Activated CD8-positive, alpha-beta memory T cell treated with anti-CD3 and anti-CD28 coated beads for 4 hours (primary cell): ENCODE measurements around the gene FUT3.
A peak's percentile ranks its signal among the peaks of the same experiment; 100 is the strongest.

ENCODE experiments used
- DNase-seq, 2 donors: peaks; one replicate each; pipeline ENCODE4 v3.0.0-alpha.2; 2020; ENCODE audit warnings: low read depth in 2 of 2

Gene FUT3

DNA sequence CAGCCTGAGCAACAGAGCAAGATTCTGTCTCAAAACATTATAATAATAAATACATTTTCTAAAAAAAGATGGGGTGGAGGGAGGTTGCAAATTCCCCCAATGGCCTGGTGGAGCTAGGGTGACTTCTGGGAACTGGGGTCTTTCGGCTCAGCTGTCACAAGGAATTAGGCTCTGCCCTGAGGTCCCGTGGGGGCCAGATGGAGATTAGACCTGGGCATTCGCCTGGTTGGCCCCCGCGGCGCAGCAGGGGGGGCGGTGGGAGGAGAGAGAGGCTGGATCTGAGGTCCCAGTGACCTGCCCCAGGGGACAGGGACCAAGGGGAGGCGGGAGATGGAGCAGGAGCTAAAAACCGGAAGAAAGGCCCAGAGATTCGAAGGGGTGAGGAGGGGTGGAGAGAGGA is 26.5 kb downstream of the FUT3 start:
- DNase-seq = no peak

DNA sequence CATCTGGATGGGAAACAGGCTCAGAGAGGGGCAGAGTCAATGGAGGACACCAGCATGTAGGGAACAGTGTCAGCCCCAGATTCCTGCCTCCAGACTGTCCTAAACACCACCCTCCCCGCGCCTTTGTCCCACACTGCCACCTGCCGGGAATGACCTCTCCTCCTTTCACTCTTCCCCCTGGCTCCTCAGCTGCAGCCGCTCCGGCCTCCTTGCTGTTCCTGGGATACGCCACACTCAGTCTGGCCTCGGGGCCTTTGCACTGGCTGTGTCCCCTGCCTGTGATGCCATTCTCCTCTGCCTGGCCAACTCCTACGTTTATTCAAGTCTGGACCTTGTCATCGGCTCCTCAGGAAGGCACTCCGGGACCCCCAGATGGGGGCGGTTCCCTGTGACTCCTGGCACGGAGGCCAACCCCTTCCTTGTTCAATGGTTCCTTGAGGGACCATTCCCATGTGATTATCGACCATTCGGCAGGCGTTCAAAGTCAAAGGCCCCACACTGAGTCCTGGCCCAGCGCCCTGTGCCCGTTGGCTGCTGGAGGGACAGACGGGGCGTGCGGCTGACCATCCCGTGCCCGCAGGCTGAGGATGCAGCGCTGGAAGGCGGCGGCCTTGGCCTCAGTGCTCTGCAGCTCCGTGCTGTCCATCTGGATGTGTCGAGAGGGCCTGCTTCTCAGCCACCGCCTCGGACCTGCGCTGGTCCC is 27.5 kb downstream of the FUT3 start:
- no peak for DNase-seq

DNA sequence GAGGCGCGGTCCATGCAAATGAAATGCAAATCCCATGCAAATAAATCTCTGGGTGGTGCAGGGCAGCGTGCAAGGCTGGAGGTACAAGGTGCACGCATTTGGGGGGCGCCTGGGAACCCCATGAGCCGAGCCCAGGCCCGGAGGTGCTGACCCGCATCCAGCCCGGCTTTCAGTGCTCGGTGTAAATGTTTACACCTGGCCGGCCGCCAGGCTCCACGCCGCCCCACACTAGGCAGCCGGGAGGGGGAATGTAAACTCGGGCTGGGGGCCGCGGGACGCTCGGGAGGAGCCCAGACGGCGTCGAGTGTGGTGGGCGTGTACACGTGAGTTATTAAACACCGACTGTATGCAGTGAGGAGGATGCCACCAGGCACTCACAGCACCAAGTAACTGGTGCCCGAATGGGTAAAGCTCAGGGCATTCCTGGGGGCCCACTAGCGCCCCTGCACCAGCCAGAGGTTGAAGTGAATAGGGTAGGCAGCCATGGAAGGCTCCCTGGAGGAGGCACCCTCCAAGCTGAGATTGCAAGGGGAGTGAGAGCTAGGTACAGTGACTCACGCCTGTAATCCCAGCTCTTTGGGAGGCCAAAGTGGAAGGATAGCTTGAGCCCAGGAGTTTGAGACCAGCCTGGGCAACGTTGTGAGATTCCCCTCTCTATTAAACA is 28.9 kb downstream of the FUT3 start:
- no peak for DNase-seq

DNA sequence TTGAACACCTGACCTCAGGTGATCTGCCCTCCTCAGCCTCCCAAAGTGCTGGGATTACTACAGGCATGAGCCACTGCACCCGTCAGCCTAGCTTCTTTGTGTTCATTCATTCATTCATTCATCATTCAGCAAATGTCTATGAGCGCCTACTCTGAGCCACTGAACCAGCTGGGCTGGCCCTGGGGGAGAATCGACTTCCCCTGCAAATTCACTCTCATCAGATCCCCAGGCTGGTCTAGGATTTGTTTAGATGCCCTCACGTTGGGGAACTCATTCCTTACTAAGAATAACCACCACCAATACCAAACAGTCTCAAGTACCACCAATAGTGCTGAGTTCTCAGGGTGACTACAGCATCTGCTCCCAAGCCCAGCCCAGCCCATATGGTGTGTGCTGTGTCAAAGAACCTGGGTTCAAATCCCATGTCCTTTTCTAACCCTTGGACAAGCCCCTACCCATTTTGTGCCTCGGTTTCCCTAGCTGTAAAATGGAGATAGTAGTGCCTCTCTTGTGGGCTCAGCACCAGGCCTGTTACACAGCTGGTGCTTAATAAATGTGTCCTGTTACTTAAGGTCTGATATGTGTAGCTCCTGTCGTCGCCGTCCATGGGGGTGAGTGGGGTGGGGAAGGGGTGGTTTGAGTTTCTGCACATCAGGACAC is 29.6 kb downstream of the FUT3 start:
- no peak for DNase-seq

DNA sequence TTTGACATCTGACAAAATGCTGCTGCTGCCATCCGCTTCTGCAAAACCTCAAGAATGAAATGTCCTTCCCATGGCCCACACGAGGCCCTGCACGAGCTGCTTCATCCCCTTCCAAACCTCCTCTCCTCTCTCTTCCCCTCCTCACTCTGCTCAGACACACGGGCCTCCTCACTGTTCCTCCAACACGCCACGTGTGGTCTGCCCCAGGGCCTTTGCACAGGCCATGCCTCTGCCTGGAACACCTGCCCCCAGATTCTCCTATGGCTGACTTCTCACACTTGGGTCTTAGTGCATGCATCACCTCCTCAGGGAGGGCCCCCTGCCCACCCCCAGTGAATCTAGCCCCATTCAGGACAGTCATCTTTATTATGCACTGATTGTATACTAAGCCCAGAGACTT is 30.5 kb downstream of the FUT3 start:
- DNase-seq = no peak

DNA sequence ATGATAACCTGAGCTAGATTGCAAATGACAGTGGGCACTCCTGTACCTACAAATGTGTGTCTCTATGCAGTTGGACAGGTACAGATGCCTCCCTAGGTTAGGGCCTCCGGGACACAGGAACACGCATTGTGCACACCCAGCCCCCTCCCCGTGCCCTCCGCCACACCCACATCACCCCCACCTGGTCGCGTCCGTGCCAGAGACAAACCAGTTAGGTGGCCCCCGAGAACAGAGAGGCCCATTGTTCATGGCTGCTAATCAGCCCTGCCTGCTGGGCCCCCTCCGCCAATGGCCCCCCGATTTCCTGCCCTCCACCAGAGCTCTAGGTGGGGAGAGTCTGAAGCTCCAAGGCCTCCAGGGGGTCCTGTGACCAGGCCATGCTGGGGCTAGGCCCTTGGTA is 32.7 kb downstream of the FUT3 start:
- no peak for DNase-seq

DNA sequence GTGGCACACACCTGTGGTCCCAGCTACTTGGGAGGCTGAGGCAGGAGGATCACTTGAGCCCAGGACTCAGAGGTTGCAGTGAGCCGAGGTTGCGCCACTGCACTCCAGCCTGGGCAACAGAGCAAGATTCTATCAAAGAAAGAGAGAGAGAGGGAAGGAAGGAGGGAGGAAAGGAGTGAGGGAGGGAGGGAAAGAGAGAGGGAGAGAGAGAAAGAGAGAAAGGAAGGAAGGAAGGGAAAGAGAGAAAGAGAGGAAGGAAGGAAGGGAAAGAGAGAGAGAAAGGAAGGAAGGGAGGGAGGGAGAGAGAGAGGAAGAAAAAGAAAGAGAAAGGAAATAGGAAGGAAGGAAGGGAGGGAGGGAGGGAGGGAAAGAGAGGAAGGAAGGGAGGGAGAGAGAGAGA is 34.0 kb downstream of the FUT3 start:
- no peak for DNase-seq

DNA sequence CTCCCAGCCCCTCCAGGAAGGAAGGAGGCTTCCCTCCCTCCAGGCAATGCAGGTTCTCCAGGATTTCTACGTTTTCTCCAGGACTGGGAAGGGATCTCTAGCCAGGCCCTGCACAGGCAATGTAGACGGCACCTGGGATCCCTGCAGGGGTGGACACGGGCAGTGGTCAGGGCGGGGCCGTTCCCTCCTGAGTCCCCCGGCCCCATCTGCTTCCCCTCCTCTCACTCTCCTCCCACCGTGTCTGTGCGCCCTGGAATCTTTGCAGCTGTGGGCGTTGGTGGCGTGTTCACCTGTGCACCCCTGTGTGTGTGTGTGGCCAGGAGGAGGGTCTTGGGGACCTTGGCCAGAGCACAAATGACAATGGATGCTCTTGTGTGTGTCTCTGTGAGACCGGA is 36.4 kb downstream of the FUT3 start:
- no peak for DNase-seq

DNA sequence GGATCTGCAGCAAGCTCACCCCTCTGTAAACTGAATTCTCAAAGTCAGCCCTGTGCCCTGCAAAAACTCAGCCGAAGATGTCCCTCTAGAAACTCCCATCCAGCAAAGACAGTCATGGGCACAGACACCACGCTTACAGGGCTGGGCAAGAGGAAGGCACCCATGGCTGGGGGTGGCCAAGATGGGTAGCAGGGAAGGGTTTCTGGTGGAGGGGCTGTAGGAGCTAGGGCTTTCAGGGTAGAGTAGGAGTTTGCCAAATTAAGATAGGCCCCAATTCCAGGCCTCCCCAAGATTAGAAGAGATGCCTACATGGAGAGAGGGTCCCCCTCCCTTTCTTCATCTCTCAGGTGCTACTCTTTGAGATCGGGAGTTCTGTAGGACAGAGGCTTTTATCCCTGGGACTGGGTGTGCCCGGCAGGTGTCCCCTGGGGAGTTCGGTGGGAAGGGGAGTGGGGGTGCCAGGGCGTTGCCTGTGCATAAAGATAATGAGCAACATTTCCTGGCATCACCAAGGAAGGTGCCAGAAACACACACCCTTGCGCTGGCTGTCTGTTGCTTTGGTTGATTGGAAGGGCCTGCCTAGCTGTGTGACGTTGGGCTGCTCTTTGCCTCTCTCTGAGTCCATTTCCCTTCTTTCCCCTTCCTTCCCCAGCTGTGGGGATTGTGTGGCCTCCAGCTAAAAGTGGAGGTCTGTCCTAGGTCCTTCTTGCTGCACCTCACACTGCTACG is 37.0 kb downstream of the FUT3 start:
- DNase-seq = no peak

DNA sequence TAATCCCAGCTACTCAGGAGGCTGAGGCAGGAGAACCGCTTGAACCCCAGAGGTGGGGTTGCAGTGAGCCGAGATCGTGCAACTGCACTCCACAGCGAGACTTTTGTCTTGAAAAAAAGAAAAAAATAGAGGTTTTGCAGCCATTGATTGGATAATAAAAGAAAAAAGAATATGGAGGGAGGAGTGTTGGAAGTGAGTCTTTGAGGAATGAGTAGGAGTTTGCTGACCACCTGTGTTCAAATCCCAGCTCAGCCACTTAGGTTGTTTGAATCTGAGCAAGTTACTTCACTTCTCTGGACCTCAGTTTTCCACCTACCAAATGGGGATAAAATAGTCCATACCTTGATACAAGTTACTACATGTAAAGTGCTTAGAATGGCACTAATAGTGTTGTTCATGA is 40.1 kb downstream of the FUT3 start:
- no peak for DNase-seq

DNA sequence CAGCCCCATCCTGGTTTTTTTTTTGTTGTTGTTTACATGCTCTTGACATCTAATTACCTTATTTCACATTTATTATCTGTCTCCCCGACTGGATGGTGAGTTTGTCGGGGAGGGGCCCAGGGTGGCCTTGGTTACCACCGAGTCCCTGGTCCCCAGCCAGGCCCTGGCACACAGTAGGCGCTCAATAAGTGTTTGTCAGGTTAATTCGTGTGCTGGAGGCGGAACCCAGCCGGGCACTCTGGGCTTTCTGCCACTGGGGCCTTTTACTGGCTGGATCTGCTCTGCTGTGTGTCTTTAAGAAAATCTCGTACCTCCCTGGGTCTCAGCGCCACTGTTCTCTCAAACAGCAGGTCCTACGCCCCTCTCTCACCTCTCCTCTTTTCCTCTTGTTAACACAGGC is 41.8 kb downstream of the FUT3 start:
- no peak for DNase-seq

DNA sequence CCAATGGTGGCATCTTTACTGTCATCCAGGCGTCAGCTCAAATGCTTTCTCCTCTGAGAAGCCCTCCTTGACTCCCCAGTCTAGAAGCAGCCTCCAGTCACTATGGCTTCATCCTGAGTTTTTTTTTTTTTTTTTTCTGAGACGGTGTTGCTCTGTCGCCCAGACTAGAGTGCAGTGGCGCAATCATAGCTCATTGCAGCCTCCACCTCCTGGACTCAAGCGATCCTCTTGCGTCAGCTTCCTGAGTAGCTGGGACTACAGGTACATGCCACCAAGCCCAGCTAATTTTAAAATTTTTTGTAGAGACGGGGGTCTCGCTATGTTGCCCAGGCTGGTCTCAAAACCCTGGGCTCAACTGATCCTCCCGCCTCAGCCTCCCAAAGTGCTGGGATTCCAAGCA is 42.2 kb downstream of the FUT3 start:
- DNase-seq = no peak

DNA sequence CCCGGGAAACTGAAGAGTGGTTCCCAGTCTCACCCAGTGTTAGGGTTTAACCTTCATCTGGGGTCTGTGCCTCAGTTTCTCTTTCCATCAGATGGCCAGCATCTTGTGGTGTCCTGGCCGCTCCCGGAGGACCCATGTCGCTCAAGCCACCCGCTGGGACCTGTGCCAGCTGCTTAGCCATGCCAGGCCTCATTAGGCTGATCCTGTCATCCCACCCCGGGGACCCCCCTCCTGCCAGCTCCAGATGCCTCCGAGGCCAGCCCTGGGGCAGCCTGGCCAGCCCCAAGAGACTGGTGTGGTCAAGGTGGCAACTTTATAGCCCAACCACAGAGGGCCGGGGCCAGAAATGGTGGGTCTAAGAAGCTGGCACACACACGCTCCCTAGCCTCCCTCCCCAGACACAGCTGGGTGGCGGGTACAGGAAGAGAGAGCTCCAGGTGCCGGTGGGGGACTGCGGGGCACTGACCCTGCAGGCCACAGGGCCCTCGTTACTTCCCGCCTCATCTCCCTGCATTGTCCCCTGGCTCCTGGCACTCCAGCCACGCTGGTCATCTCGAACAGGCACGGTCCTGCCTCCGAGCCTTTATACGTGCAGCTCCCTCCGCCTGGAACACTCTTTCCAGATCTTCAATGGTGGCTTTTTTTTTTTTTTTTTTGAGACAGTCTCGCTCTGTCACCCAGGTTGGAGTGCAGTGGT is 43.0 kb downstream of the FUT3 start:
- no peak for DNase-seq

DNA sequence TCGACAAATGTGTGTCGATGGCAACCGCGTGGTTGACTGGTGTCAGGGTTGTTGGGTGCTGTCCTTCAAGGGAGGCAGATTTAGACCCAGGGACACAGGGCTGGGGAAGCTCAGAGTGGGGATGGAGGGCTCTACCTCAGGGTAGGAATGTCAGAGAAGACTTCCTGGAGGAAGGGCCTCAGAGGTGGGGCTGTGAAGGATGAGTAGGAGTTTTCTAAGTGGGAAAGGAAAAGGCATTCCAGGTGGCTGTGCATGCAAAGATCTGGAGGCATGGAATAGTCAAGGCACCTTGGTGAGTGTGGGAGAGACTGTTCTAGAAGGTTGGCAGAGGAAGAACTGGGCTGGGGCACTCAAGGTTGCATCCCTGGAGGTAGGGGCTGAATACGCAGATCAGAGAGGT is 44.3 kb downstream of the FUT3 start:
- DNase-seq = no peak

DNA sequence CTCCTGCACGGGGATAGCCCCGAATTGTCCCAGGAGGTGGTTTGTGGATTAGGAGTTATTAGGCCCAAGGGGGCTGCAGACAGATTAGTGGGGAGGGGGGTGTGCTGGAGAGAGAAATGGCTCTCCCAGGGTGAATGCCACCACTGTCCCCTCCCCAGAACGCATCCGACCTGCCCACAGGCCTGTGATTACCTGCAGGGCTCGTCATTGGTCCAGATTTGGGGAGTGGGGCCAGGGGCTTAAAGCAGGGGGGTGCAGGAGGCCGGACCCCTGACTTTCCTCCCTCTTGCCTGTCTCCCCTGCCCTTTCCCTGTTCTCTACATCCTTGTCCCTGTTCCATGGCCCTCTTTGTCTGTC is 45.1 kb downstream of the FUT3 start:
- no peak for DNase-seq

DNA sequence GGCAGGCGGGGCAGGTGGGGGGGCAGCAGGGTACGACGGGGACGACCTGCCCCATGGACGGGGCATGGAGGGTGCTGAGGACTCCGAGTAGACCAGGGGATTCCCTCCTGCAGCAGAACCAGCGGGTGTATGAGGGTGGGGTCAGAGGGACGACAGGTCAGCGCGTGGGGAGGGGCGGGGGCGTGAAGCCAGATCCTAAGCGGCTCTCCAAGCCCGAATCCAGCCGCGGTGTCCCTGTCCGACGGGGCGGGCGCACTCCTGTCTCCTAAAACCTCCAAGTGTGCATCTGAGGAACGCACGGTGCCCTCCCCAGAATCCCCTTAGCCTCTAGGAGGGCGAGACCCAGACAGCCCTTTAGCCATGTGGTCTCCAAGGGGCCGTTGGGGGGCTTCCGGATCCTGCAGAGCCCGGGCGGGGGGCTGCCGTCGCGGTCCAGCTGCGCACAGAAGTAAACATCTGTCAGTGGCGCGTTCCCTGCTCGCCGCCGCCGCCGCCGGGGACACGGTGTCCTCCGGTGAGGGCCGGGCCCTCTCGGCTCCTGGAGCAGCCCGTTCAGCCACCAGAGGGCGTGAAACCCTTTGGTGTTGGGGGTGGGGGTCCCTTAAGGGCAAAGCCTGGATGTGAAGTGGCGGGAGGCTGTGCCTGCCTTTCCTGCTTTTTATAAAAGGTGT is 45.7 kb downstream of the FUT3 start:
- DNase-seq = no peak

DNA sequence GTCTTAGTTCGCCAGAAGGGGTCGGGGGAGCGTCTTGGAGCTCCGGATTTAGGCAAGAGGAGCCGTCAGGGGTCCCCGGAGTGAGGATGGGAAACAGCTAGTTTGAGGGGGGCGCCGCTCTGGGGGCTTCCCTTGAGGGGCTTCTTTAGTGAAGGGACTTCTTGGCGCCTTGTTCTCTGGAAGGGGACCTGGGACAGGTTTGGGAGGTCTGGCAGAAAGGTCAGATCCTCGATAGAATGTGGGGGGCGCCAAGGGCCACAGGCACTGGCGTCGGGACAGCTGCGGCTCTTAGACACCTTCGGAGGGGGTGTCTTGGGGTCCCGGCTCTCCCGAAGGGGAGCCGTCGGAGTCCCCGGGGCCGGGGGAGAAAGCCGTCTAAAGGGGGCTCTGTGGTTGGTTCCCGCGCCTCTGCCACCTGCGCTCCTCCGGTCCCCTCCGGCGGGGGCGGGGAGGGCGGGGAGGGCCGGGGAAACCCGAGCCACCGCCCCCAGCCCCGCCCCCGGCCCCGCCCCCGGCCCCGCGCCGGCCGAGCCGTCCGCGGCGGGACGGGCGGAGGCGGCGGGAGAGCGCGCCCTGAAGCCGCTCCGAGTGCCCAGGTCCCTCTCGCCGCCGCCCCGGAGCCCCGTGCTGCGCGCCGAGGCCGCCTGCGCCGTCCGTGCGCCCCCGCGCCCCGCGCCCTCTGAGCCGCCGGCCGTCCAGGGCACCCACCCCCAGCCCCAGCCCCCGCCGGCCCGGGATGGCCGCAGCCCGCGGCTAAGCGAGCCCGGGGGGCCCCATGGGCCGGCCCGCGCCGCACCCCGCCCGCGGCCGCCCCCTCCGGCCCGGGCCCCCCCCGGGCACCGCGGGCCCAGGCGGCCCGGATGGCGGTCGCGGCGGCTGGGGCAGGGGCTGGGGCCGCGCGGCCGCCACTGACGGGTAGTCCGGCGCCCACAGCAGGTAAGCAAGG is 46.5 kb downstream of the FUT3 start, which contains the start of gene NRTN:
Gene NRTN, plus strand, starts transcription at position 552 of the 946 bp plus-strand sequence. CDS start 19,099 bp downstream, outside the sequence.
- DNase-seq = no peak

DNA sequence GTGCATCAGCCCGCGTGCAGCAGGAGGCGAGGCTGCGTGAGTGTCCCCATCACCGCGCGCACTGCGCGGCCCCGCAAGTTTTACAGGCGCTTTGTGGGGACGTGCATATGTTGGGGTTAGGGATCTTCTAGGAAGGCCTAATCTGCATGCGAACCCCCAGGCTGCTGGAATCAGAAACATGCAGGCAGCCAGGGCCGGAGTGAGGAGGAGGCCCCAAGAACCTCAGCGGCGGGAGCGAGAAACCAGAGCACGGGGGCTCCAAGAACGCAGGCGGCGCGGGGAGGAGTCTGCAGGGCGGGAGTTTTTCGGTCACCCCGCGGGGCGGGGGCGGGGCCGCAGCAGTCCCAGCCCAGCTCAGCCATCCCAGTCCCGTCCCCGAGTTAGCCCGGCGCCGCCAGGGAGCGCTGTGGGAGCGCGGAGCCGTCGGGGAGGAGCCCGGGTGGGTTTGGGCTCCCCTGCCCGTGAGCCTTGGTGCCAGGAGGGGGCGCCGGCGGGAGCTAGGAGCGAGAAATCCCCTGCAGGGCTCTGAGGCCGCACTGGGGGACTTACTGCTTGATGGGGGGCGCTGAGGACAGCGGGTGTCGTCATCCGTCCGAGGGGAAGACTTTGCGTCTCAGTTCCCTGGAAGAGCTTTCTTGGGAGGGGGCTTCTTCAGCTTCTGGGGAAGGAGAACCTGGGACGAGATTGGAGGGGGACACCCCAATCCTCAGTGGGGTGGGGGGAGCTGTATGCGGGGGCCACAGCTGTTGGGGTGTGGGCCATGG is 47.3 kb downstream of the FUT3 start:
- peak; percentile 74 to 76 for DNase-seq

DNA sequence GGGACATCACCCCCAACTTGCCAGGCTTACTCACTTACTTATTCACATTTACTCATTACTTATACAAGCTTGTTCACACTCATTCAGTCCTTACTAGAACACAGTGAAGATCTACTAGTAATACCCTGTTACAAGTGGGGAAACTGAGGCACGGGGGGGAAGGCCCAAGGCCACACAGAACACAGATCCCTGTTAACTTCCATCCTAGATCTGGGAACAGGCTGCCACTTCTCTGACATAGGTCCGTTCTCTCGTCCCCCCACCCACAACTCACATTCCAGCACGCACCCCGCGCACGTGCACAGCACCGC is 47.9 kb downstream of the FUT3 start:
- no peak for DNase-seq
